Upper lobe of left lung (tissue), 6 donors: ENCODE measurements around the gene DCLK1. TPM values are rescaled to one million over a fixed set of nuclear protein-coding genes. Genes with fewer than 3 reads are reported as not detected.
A peak's percentile ranks its signal among the peaks of the same experiment; 100 is the strongest.

ENCODE experiments used
- ATAC-seq, 2 donors: fragments of 200-7000 bp; cut with Tn5 transposase; one replicate each; pipeline ENCODE4 v1.9.1; 2022; ENCODE audit warnings: mild to moderate bottlenecking in 2 of 2, moderate library complexity in 2 of 2; ENCODE audit not compliant: low FRiP score in 2 of 2
- DNase-seq, 2 donors: peaks; one replicate each; pipeline ENCODE4 v3.0.0-alpha.2; 2019 to 2020
- H3K27ac ChIP-seq, 4 donors: fragments of 200-600 bp; sonication (generic); one replicate each; pipeline ENCODE4 v1.5.1; 2016 to 2019
- H3K27me3 ChIP-seq, 4 donors: fragments of 200-600 bp; sonication (generic); one replicate each; pipeline ENCODE4 v1.5.1; 2017 to 2019
- H3K36me3 ChIP-seq, 4 donors: fragments of 200-600 bp; sonication (generic); one replicate each; pipeline ENCODE4 v1.5.1; 2016 to 2019
- H3K4me1 ChIP-seq, 4 donors: fragments of 200-600 bp; sonication (generic); one replicate each; pipeline ENCODE4 v1.5.1; 2018 to 2019
- H3K4me3 ChIP-seq, 4 donors: fragments of 200-600 bp; sonication (generic); one replicate each; pipeline ENCODE4 v1.5.1; 2017 to 2019; ENCODE audit warnings: mild to moderate bottlenecking in 2 of 4, moderate library complexity in 1 of 4
- H3K9me3 ChIP-seq, 4 donors: fragments of 200-600 bp; sonication (generic); one replicate each; pipeline ENCODE4 v1.5.1; 2018 to 2019
- EP300 ChIP-seq, 4 donors: sonication (generic); formaldehyde crosslinking; IDR thresholded peaks; one replicate each; pipeline ENCODE4 v1.5.1; 2017; ENCODE audit warnings: antibody characterized with exemption in 4 of 4, control low read depth in 2 of 4
- POLR2A ChIP-seq, 4 donors: fragments of 450-650 bp; IDR thresholded peaks; one replicate each; pipeline ENCODE4 v1.5.1; 2016 to 2017; ENCODE audit warnings: antibody characterized with exemption in 4 of 4, mild to moderate bottlenecking in 2 of 4
- POLR2AphosphoS5 ChIP-seq, 2 donors: sonication (generic); formaldehyde crosslinking; IDR thresholded peaks; one replicate each; pipeline ENCODE4 v1.5.1; 2017; ENCODE audit warnings: antibody characterized with exemption in 2 of 2
- WGBS, 2 donors: methylation state at CpG; one replicate each; pipeline ENCODE4 v1.1.5; 2017 to 2018; 5-methylcytosine and 5-hydroxymethylcytosine counted together
- total RNA-seq, 6 donors: library from RNA; depleted of rRNA in 4 of 6; stranded (reverse); fragments of >200 nt in 4 of 6; gene quantifications; one replicate each; pipeline versions ENCODE4 v1.1.0 to v1.2.1, GENCODE V29; 2016 to 2021
- TF ChIP-seq, protein P1 (sequence below), 6 experiments: fragments of 450-650 bp in 4 of 6; fragments of 200-600 bp in 2 of 6; sonication (generic) in 2 of 6; IDR thresholded peaks; one replicate each; pipeline ENCODE4 v1.5.1; 2016 to 2019; ENCODE audit warnings: antibody characterized with exemption in 6 of 6
- donor health status: DM: no; HTN: no; CAD: no; lungs with moderate emphysema.
- donor health status: DM: no; HTN: yes; CAD: no; lungs with severe emphysema.

The DCLK1 gene
- total RNA-seq, 6 donors from 2014 or later = 2.1 to 14.7 (median 3.9) TPM

- no peak overlapping the region for H3K27ac ChIP-seq
- H3K9me3 ChIP-seq = no peaks in the 10 kb centered on the region
- H3K27me3 ChIP-seq = no peaks in the 10 kb centered on the region
- H3K36me3 ChIP-seq = no peaks in the 10 kb centered on the region
- ATAC-seq (no peak), DNase-seq (no peak)
- H3K4me3 ChIP-seq = no peak overlapping the region
- peaks cover 0 to 5% (median 0%) of the 10 kb centered on the region in 4 donors for H3K4me1 ChIP-seq
- TF ChIP-seq EP300 (IDR thresholded peaks at IDR 0.05) = no peak
- WGBS, 2 donors = 93 to 95% methylated on average over 11 of the region's 11 CpGs
These were observed 365.2 kb downstream of the DCLK1 start for GRCh38 chr13:35765941-35766340.

- Histone ChIP-seq H3K36me3 (no peaks in the 10 kb centered on the region), H3K9me3 (no peaks in the 10 kb centered on the region), H3K4me3 (no peak overlapping the region), H3K27me3 (no peaks in the 10 kb centered on the region), H3K27ac (no peak overlapping the region), H3K4me1 (peaks cover 0 to 5% (median 0%) of the 10 kb centered on the region in 4 donors)
- WGBS, 2 donors = 59 to 66% methylated on average over 5 of the region's 5 CpGs
- no peak for ATAC-seq
- DNase-seq = peak in 1 of 2 donors; percentile 22
- TF ChIP-seq POLR2AphosphoS5 (IDR thresholded peaks at IDR 0.05) (no peak), POLR2A (IDR thresholded peaks at IDR 0.05) (no peak), EP300 (IDR thresholded peaks at IDR 0.05) (no peak)
These were observed 365.8 kb downstream of the DCLK1 start for GRCh38 chr13:35765366-35765765.

DNA sequence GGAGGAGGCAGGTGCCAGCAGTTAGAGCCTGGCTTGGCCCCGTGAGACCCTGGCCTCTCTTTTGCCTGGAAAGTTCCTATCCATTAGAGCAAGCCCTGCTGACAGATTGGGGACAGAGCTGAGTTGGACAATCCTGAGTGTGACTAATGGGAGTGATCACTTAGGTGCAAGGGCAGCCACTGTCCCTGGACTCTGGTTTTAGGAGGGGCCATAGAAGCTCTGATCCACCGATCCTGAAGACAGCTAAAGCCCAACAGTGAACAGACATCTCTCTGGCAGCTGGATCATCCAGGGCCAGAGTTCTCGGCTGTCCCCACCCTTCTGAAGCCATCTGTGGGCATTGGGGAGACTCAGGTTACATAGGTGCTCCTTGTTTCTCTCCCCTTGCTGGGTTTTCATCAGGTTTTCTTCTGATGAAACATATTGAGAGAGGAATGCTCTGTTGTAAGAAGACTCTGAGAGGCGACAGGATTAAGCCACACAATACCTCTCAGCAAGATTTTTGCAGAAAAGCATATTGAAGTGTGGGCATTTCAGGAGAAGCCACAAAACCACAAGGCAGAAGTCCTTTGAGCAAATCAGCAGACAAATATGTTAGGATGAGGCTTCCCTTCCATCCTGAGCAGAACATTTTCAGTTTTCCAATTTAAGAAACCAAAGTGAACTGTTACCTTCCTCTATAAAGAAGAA is 366.7 kb downstream of the DCLK1 start:
- TF ChIP-seq, protein P1, sequence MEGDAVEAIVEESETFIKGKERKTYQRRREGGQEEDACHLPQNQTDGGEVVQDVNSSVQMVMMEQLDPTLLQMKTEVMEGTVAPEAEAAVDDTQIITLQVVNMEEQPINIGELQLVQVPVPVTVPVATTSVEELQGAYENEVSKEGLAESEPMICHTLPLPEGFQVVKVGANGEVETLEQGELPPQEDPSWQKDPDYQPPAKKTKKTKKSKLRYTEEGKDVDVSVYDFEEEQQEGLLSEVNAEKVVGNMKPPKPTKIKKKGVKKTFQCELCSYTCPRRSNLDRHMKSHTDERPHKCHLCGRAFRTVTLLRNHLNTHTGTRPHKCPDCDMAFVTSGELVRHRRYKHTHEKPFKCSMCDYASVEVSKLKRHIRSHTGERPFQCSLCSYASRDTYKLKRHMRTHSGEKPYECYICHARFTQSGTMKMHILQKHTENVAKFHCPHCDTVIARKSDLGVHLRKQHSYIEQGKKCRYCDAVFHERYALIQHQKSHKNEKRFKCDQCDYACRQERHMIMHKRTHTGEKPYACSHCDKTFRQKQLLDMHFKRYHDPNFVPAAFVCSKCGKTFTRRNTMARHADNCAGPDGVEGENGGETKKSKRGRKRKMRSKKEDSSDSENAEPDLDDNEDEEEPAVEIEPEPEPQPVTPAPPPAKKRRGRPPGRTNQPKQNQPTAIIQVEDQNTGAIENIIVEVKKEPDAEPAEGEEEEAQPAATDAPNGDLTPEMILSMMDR (IDR thresholded peaks at IDR 0.05) = no peak
- ATAC-seq (no peak), DNase-seq (no peak)
- peaks cover 0 to 5% (median 0%) of the 10 kb centered on the region in 4 donors for H3K4me1 ChIP-seq
- no peak overlapping the region for H3K27ac ChIP-seq
- H3K36me3 ChIP-seq = no peaks in the 10 kb centered on the region
- 51 to 87% methylated on average over 2 to 4 of the region's 4 CpGs for WGBS, 2 donors
- H3K9me3 ChIP-seq = no peaks in the 10 kb centered on the region
- no peaks in the 10 kb centered on the region for H3K27me3 ChIP-seq
- H3K4me3 ChIP-seq = no peak overlapping the region

GRCh38 chr13:35763782-35764123 is 367.4 kb downstream of the DCLK1 start:
- Histone ChIP-seq H3K4me1 (peaks cover 0 to 5% (median 0%) of the 10 kb centered on the region in 4 donors), H3K27ac (no peak overlapping the region), H3K4me3 (no peak overlapping the region), H3K36me3 (no peaks in the 10 kb centered on the region), H3K27me3 (no peaks in the 10 kb centered on the region), H3K9me3 (no peaks in the 10 kb centered on the region)
- no peak for DNase-seq
- 69 to 83% methylated on average over 6 to 7 of the region's 7 CpGs for WGBS, 2 donors
- no peak for ATAC-seq
- TF ChIP-seq, protein P1 (IDR thresholded peaks at IDR 0.05) = no peak

DNA sequence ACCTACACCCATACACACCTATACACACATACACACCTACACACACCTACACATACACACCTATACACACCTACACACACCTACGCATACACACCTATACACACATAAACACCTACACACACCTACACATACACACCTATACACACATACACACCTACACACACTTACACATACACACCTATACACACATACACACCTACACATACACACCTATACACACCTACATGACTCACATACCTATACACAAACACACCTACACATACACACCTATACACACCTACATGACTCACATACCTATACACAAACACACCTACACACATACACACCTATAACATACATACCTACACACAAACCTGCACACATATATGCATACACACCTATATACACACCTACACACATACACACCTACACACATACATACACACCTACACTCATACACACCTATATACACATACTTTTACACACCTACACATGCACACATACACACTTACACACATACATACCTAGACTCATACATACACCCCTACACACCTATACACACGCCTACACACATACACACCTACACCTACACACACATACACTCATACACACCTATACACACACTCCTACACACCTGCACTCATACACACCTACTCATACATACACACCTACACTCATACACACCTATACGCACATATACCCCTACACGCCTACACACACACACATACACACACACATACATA is 368.0 kb downstream of the DCLK1 start:
- WGBS, 2 donors = 84 to 93% methylated on average over 3 to 4 of the region's 4 CpGs
- no peaks in the 10 kb centered on the region for H3K27me3 ChIP-seq
- H3K4me1 ChIP-seq = peaks cover 0 to 5% (median 0%) of the 10 kb centered on the region in 4 donors
- peak in 1 of 2 donors; percentile 23 for ATAC-seq
- TF ChIP-seq POLR2AphosphoS5 (IDR thresholded peaks at IDR 0.05) = no peak
- TF ChIP-seq, protein P1 (IDR thresholded peaks at IDR 0.05) = no peak
- TF ChIP-seq POLR2A (IDR thresholded peaks at IDR 0.05) = no peak
- TF ChIP-seq EP300 (IDR thresholded peaks at IDR 0.05) = no peak
- H3K4me3 ChIP-seq = no peak overlapping the region
- H3K9me3 ChIP-seq = no peaks in the 10 kb centered on the region
- no peaks in the 10 kb centered on the region for H3K36me3 ChIP-seq
- H3K27ac ChIP-seq = no peak overlapping the region
- no peak for DNase-seq
